ENCODE results near the gene OMG. TPM values are rescaled to one million over a fixed set of nuclear protein-coding genes. Genes with fewer than 3 reads are reported as not detected.

Gene OMG
- total RNA-seq, 6 experiments from 2014 or later, result 0.26 TPM; not detected in 5

DNA sequence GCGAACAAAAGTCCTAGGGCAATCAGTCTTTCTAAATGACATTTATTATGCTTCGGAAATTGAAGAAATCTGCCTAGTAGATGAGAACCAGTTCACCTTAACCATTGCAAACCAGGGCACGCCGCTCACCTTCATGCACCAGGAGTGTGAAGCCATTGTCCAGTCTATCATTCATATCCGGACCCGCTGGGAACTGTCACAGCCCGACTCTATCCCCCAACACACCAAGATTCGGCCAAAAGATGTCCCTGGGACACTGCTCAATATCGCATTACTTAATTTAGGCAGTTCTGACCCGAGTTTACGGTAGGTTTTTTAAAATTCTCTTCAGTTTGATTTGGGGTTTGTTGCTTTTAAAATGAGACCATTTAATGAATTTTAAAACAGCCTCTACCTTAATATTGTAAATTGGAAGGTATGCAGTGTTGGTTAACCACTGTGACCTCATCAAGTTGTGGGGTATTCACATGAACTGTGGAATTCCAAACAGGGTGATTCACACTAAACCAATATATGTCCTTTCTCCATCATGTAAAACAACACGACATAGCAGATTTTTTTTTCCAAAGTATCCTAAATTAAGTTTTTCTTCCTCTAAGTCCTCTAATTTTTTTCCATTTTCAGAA lies 30.6 kb upstream of the OMG start:
- no peaks in the 10 kb centered on the region for H3K9me3 Mint-ChIP-seq
- TF ChIP-seq, protein P1, sequence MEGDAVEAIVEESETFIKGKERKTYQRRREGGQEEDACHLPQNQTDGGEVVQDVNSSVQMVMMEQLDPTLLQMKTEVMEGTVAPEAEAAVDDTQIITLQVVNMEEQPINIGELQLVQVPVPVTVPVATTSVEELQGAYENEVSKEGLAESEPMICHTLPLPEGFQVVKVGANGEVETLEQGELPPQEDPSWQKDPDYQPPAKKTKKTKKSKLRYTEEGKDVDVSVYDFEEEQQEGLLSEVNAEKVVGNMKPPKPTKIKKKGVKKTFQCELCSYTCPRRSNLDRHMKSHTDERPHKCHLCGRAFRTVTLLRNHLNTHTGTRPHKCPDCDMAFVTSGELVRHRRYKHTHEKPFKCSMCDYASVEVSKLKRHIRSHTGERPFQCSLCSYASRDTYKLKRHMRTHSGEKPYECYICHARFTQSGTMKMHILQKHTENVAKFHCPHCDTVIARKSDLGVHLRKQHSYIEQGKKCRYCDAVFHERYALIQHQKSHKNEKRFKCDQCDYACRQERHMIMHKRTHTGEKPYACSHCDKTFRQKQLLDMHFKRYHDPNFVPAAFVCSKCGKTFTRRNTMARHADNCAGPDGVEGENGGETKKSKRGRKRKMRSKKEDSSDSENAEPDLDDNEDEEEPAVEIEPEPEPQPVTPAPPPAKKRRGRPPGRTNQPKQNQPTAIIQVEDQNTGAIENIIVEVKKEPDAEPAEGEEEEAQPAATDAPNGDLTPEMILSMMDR (IDR thresholded peaks at IDR 0.05), result no peak
- DNase-seq, result peak; percentile 76
- peaks cover 51% of the 10 kb centered on the region for H3K4me1 Mint-ChIP-seq (ENCODE audit: low read depth)
- peak overlapping the region; percentile 81 for H3K27ac Mint-ChIP-seq
- peak overlapping the region; percentile 64 for H3K4me3 Mint-ChIP-seq
- H3K36me3 Mint-ChIP-seq (ENCODE audit: low read depth), result peaks cover 52% of the 10 kb centered on the region
- H3K27me3 Mint-ChIP-seq (ENCODE audit: insufficient read depth), result peaks cover 3% of the 10 kb centered on the region

DNA sequence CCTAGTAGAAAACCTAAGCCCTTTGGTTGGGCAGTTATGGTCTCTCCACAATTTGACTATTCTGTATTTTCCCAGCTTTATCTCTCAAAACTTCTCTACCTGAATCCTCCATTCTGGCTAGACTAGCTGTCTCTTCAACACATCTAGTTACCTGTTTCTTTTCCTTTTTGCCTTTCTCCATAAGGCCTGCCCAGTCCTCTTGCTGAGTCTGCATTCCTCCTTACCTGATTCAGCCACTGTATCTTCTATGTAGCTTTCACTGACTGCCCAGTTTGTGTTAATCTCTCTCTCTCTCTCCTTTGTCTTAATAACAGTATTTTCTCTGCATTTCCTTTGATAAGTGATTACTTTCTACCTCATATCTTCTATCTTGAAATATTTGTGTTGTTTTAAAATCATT lies 26.5 kb upstream of the OMG start:
- H3K27ac Mint-ChIP-seq, result no peak overlapping the region
- H3K27me3 Mint-ChIP-seq (ENCODE audit: insufficient read depth), result peaks cover 3% of the 10 kb centered on the region
- H3K4me3 Mint-ChIP-seq, result no peak overlapping the region
- no peak for DNase-seq
- TF ChIP-seq, protein P1 (IDR thresholded peaks at IDR 0.05), result no peak
- peaks cover 45% of the 10 kb centered on the region for H3K36me3 Mint-ChIP-seq (ENCODE audit: low read depth)
- peaks cover 50% of the 10 kb centered on the region for H3K4me1 Mint-ChIP-seq (ENCODE audit: low read depth)
- no peaks in the 10 kb centered on the region for H3K9me3 Mint-ChIP-seq

DNA sequence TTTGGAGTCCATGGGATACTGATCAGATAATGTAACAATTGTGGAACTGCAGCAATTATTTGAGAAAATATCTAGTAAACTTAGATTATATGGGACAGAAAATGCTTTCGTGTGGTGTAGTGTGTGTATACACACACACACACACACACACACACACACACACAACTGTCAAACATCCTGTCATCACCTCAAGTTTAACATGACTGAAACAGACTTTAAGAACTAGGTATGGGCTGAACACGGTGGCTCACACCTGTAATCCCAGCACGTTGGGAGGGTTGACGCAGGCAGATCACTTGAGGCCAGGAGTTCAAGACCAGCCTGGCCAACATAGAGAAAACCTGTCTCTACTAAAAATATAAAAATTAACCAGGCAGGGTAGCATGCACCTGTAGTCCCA lies 24.9 kb upstream of the OMG start:
- H3K4me1 Mint-ChIP-seq (ENCODE audit: low read depth), result peaks cover 44% of the 10 kb centered on the region
- H3K9me3 Mint-ChIP-seq, result no peaks in the 10 kb centered on the region
- peak overlapping the region; percentile 52 for H3K4me3 Mint-ChIP-seq
- H3K27ac Mint-ChIP-seq, result peak overlapping the region; percentile 83
- H3K27me3 Mint-ChIP-seq (ENCODE audit: insufficient read depth), result peaks cover 1% of the 10 kb centered on the region; the same call in 1 of the 2 replicates
- TF ChIP-seq, protein P1 (IDR thresholded peaks at IDR 0.05), result no peak
- DNase-seq, result no peak
- peaks cover 47% of the 10 kb centered on the region for H3K36me3 Mint-ChIP-seq (ENCODE audit: low read depth)

DNA sequence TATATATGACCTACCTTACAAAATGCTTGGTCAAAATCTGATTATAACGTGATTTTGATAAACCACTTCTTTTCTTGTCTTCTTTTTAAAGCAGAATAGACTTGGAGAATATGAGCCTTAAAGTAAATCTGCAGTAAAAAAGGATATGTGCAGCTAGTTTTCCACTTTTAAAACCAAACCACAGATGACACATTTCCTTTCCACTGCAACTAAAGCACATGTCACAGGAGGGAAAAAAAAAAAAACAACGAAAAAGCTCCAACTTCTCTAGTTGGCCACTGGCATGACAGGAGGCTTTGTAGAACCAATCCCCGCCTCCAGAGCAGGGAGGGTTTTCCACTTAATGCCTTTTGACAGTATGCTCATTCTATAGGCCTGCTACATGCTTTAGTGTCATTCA lies 24.4 kb upstream of the OMG start, which contains the start of gene EVI2A:
Gene EVI2A, minus strand, starts transcription at position 142 of the 400 bp plus-strand sequence. CDS start 2,609 bp downstream, outside the sequence.
- H3K36me3 Mint-ChIP-seq (ENCODE audit: low read depth), result peaks cover 42% of the 10 kb centered on the region
- peak; percentile 70 for DNase-seq
- peak within 1 kb of the TSS; percentile 76 for H3K4me3 Mint-ChIP-seq
- TF ChIP-seq, protein P1 (IDR thresholded peaks at IDR 0.05), result no peak
- H3K27me3 Mint-ChIP-seq (ENCODE audit: insufficient read depth), result peaks cover 1% of the 10 kb centered on the region; the same call in 1 of the 2 replicates
- peaks cover 40% of the 10 kb centered on the region for H3K4me1 Mint-ChIP-seq (ENCODE audit: low read depth)
- H3K27ac Mint-ChIP-seq, result peak within 1 kb of the TSS; percentile 83
- H3K9me3 Mint-ChIP-seq, result no peaks in the 10 kb centered on the region

DNA sequence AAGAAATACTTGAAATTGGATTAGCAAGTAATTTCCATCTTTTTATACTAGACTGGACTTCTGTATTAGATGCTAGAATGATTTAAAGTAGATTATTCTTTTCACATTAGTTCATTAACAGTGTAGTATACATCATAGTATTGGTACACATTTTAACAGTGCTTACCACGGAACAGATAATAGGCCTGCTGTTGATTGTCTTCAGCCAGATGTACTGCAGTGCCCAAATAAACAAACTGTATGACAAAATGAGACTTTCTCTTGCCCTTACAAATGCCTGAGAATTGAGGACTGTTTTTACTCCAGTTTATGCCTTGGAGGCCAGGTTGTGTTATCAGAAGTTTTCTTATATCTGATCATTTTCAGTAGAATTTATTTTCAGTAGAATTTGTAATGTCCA lies 23.8 kb upstream of the OMG start:
- H3K27ac Mint-ChIP-seq, result peak overlapping the region; percentile 83
- DNase-seq, result no peak
- H3K36me3 Mint-ChIP-seq (ENCODE audit: low read depth), result peaks cover 35% of the 10 kb centered on the region
- no peaks in the 10 kb centered on the region for H3K27me3 Mint-ChIP-seq (ENCODE audit: insufficient read depth)
- H3K9me3 Mint-ChIP-seq, result no peaks in the 10 kb centered on the region
- peak overlapping the region; percentile 76 for H3K4me3 Mint-ChIP-seq
- peaks cover 37% of the 10 kb centered on the region for H3K4me1 Mint-ChIP-seq (ENCODE audit: low read depth)
- TF ChIP-seq, protein P1 (IDR thresholded peaks at IDR 0.05), result no peak

Measured in HFFc6 (cell line).